HG02840 (cell line): ENCODE measurements around the gene ENPP1.

Experiments used
- ATAC-seq: cut with Tn5 transposase; IDR thresholded peaks from one replicate; pipeline ENCODE4 v1.9.1; 2021; ENCODE audit warnings: mild to moderate bottlenecking, moderate library complexity, moderate number of reproducible peaks; ENCODE audit not compliant: unreplicated experiment, low FRiP score

Gene ENPP1

DNA sequence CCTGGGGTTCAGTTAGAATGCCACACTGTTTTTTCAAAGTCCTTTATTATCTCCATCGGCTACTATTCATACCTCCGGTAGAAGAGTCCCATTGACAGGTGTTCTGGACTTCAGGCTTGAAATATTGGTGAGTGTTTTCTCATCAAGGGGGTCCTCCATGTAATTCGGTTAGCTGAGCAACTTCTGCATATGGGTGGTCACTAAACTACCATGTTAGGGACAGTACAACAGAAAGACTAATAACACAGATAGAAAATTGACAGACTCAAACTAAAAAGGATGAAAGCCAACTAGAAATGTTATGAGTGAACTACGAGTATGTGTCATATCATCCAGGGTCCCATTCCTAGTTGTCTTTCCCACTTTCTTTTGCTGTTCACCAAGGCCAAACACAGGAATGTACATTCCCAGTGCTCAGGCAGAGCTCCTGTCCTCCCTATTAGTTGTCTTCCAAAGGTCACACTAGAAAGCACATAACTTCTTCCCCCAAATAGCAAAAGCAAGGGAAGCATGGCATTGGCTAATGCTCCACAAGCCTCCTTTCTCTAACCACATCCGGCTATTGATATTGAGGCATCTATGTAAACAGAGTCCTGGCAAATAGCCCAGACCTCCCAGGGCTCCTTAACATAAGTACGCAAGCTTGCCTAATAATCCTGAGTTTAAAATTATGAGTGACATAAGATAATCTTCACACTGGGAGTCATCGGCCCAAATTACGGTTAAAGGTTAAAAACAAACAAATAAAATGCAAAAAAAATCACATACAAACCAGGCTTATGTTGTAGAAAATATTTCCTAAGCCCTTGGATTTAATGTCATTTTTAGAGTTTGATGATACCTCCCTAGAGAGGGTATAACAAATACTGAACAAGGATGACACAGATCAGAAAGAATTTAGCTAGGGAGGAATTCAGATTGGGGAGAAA, 130.1 kb downstream of the ENPP1 start:
- ATAC-seq: no peak
